ENCODE results near the gene PTPN14.
A peak's percentile ranks its signal among the peaks of the same experiment; 100 is the strongest.

The PTPN14 gene

DNA sequence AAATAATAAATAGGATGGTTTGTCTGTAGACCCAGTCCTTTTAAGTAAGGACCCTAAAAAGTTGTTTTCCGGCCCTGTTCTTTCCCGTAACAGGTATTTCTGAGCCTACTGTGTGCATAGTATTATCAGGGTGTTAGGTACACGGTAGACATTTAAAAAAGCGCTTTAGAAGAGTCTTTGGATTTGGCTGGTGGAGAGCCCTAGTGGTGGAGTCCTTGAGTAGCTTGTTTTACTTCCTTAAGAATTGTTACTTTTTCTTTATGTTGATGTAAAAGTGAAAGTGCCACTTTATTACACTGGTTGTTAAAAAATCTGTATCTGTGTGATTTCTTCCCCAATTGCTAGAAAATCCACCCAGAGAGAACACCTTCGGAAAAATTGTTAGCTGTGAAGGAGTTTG, 233.7 kb downstream of the PTPN14 start:
- Mint-ChIP-seq H3K4me1 (no peaks in the 10 kb centered on the region), H3K27me3 (no peaks in the 10 kb centered on the region), H3K27ac (no peak overlapping the region)

DNA sequence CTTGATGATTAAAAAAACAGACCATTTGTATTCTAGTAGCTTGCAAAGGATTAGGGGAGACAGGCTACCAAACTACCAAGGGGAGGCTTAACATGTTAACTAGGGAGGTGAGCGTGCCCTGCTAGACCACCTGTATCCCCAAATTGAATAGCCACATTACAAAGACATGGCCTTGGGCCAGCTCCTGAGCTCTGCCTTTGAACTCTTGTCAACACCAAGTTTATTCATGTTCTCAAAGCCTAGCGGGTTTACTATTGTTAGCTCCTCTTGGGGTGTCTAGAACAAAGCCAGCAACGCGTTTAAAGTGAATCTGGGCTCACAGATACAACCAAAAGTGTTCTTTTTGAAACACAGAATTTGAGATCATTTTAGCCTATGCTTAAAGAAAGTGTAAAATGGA, 234.1 kb downstream of the PTPN14 start:
- CTCF ChIA-PET, result interaction anchor here (1.1 to 7.2 kb wide), 4 partner anchors 9 to 103 kb away, joined by 3 to 79 read pairs (median 10); no protein-coding TSS in a partner anchor
- Mint-ChIP-seq H3K9me3 (no peaks in the 10 kb centered on the region), H3K36me3 (peaks cover 27% of the 10 kb centered on the region), H3K4me3 (no peak overlapping the region), H3K4me1 (no peaks in the 10 kb centered on the region), H3K27me3 (no peaks in the 10 kb centered on the region), H3K27ac (no peak overlapping the region)
- no peak for DNase-seq

More for the DNA sequence above, 233.7 kb downstream of the PTPN14 start:
- no peak for DNase-seq
- H3K9me3 Mint-ChIP-seq, result no peaks in the 10 kb centered on the region
- CTCF ChIA-PET, result interaction anchor here (0.9 to 7.2 kb wide), 5 partner anchors 10 to 104 kb away, joined by 3 to 79 read pairs (median 3); no protein-coding TSS in a partner anchor
- H3K36me3 Mint-ChIP-seq, result peaks cover 27% of the 10 kb centered on the region
- H3K4me3 Mint-ChIP-seq, result no peak overlapping the region

DNA sequence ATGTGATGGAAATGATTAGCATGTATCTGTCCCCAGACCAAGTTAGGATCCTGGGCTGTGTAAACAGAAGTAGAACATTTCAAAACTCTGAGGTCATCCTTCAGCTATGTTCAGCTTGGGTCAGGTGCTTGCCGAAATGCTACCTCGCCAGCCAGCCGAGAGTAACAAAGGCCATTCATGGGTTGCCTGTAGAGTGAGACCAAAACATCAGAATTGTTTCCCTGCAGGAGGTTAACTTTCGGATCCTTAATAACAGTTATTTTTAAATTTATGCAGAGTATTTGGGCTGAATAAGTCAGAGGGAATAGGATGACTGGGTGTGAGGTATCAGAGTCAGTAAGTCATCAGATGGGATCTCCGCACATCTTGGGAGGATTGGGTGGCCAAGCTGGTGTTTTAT, 234.8 kb downstream of the PTPN14 start:
- Mint-ChIP-seq H3K27ac (no peak overlapping the region), H3K9me3 (no peaks in the 10 kb centered on the region), H3K4me1 (peaks cover 6% of the 10 kb centered on the region), H3K36me3 (peaks cover 27% of the 10 kb centered on the region), H3K27me3 (no peaks in the 10 kb centered on the region), H3K4me3 (no peak overlapping the region)
- CTCF ChIA-PET, result interaction anchor here (0.6 to 7.2 kb wide), 3 partner anchors 14 to 105 kb away, joined by 4 to 79 read pairs (median 17); no protein-coding TSS in a partner anchor
- DNase-seq, result no peak

DNA sequence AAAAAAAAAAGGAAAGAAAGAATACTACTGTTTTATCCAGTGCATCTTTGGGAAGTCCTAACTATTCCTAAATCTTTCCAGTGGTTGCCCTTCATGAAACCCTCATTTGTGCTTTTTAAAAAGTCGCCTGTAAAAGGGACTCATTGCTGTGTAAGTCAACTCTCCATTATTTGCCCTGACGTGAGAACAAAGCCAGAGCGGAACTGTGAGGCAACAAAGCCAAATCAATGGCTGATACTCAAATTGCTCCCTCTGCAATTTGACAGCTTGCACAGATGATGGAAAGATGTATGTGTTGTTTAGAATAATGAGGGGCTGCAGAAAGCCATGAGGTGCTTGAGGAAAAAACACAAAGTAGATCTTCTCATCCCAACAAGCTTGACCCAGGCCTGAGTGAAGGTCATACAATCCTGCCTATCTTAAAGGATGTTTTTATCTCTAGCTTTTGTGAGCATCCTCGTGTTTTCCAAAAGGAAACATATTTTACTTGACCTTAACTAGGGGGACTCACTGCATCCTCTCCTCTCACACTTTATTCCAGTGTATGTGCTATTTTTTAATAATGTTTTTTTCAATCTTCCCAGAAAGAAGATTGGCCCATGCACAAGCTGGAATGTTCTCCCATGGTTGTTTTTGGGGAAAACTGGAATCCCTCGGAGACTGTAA, 237.1 kb downstream of the PTPN14 start:
- Mint-ChIP-seq H3K27me3 (no peaks in the 10 kb centered on the region), H3K4me3 (no peak overlapping the region), H3K27ac (no peak overlapping the region), H3K4me1 (peaks cover 24% of the 10 kb centered on the region), H3K9me3 (no peaks in the 10 kb centered on the region), H3K36me3 (peaks cover 21% of the 10 kb centered on the region)
- CTCF ChIA-PET, result interaction anchor here (1.4 to 5.6 kb wide), 3 partner anchors 14 to 53 kb away, joined by 6 to 34 read pairs (median 11); no protein-coding TSS in a partner anchor
- DNase-seq, result no peak

- CTCF ChIA-PET, result interaction anchor here (3.3 to 5.6 kb wide), 2 partner anchors 20 to 51 kb away, joined by 11 to 34 read pairs; no protein-coding TSS in a partner anchor
- peaks cover 9% of the 10 kb centered on the region for H3K36me3 Mint-ChIP-seq
- no peak overlapping the region for H3K4me3 Mint-ChIP-seq
- no peak for DNase-seq
- no peak overlapping the region for H3K27ac Mint-ChIP-seq
- H3K9me3 Mint-ChIP-seq, result no peaks in the 10 kb centered on the region
- H3K4me1 Mint-ChIP-seq, result peaks cover 26% of the 10 kb centered on the region
- no peaks in the 10 kb centered on the region for H3K27me3 Mint-ChIP-seq
Measured at GRCh38 chr1:214312530-214313051, 238.8 kb downstream of the PTPN14 start.

- Mint-ChIP-seq H3K4me3 (peak overlapping the region; percentile 53), H3K27ac (peak overlapping the region; percentile 30), H3K4me1 (peaks cover 26% of the 10 kb centered on the region), H3K9me3 (no peaks in the 10 kb centered on the region), H3K27me3 (no peaks in the 10 kb centered on the region), H3K36me3 (peaks cover 8% of the 10 kb centered on the region)
- CTCF ChIA-PET, result interaction anchor here (1.2 to 5.6 kb wide), 3 partner anchors 20 to 98 kb away, joined by 3 to 34 read pairs (median 17); no protein-coding TSS in a partner anchor
- DNase-seq, result no peak
Measured at GRCh38 chr1:214310777-214311690, 240.4 kb downstream of the PTPN14 start.

GRCh38 chr1:214310010-214310409, 241.4 kb downstream of the PTPN14 start:
- DNase-seq, result no peak
- Mint-ChIP-seq H3K4me1 (peaks cover 26% of the 10 kb centered on the region), H3K4me3 (peak overlapping the region; percentile 8), H3K9me3 (no peaks in the 10 kb centered on the region), H3K27ac (no peak overlapping the region), H3K36me3 (peaks cover 3% of the 10 kb centered on the region), H3K27me3 (no peaks in the 10 kb centered on the region)
- CTCF ChIA-PET, result no interaction called here

DNA sequence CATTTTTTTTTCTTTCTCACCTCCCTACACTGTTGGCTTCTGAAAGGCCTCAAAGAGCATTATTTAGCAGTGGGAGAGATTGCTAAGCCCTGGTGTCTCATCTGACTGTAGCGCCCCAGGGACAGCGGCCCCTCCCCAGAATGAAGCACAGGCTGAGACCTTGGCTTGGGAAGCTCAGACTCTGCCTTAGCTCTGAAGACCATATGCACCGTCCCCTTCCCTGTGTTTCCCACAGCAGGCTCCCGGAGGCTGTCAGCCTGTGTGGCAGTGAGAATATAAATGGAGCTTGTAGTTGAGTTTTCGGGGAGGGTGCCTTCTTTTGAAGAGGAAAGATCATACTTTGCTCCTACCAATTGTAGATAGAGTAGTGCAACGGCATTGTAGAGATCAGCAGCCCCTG, 245.1 kb downstream of the PTPN14 start:
- H3K4me1 Mint-ChIP-seq, result peaks cover 28% of the 10 kb centered on the region
- no peaks in the 10 kb centered on the region for H3K27me3 Mint-ChIP-seq
- H3K9me3 Mint-ChIP-seq, result no peaks in the 10 kb centered on the region
- H3K36me3 Mint-ChIP-seq, result peaks cover 3% of the 10 kb centered on the region
- CTCF ChIA-PET, result no interaction called here
- no peak overlapping the region for H3K27ac Mint-ChIP-seq
- no peak overlapping the region for H3K4me3 Mint-ChIP-seq
- no peak for DNase-seq

- Mint-ChIP-seq H3K4me3 (no peak overlapping the region), H3K4me1 (peaks cover 20% of the 10 kb centered on the region), H3K27me3 (no peaks in the 10 kb centered on the region), H3K9me3 (no peaks in the 10 kb centered on the region), H3K36me3 (peaks cover 3% of the 10 kb centered on the region), H3K27ac (no peak overlapping the region)
- CTCF ChIA-PET, result interaction anchor here (1.2 to 2.5 kb wide), 2 partner anchors 22 to 32 kb away, joined by 3 to 6 read pairs; no protein-coding TSS in a partner anchor
- DNase-seq, result no peak
Measured at GRCh38 chr1:214305164-214305751, 246.1 kb downstream of the PTPN14 start.

DNA sequence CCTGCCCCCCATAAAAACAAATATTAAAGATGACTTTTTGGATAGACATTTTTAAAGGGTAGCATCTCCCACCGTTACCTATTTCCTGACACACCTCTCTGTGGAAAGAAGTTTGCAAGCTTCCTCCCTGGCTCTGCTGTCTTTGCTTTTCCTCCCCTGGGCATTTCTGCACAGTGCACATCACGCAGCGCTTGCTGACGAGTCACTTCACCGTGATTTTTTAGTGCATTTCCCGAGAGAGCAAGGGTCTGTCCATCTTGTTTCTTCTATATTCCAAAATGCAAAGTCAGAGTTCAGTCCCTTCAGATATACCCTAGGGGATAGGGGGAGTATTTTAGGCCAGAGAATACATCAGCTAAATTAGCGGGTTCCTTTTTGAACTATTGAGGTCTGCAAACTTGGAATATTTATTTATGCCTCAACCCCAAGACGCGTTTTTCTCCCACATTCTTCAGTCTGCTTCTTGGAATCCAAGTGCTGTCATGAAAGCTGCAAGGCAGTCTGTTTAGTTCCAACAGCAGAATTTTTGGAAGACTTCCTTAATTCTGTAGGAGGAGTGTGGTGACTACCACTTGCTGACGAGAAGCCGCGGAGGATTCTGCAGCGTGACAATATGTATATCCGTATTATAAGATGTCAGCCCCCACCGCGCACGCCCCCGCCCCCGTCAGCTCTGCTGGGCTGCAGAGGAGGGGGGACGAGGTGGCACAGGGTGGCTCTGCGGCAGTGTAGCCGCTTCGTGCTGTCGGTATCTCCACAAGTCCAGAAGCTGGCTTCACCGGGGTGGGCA, 248.1 kb downstream of the PTPN14 start:
- H3K4me1 Mint-ChIP-seq, result peaks cover 9% of the 10 kb centered on the region
- no peak for DNase-seq
- CTCF ChIA-PET, result interaction anchor here (1.4 to 2.5 kb wide), 3 partner anchors 24 to 42 kb away, joined by 6 read pairs; no protein-coding TSS in a partner anchor
- H3K9me3 Mint-ChIP-seq, result no peaks in the 10 kb centered on the region
- no peaks in the 10 kb centered on the region for H3K27me3 Mint-ChIP-seq
- no peak overlapping the region for H3K4me3 Mint-ChIP-seq
- peaks cover 3% of the 10 kb centered on the region for H3K36me3 Mint-ChIP-seq
- H3K27ac Mint-ChIP-seq, result no peak overlapping the region

DNA sequence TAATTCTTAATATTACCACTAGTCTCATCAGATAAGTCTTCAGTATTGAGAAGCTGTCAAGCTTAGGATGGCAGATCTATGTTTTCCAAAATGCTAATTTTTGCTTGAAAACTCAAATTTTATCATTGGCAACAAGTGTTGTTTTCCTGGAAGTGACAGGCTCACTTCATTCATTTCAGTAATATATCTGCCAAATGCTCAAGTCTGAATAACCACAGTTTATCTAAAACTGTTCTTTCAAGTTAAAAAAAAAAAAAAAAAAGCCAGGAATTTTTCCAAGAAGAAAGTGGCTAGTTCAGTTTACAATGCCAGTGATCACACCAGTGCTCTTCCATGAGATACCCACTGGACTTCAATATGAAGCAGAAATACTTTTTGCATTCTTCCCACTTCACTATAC, 249.9 kb downstream of the PTPN14 start:
- CTCF ChIA-PET, result interaction anchor here (1.0 to 1.9 kb wide), 3 partner anchors 28 to 40 kb away, joined by 3 to 6 read pairs (median 3); no protein-coding TSS in a partner anchor
- no peak for DNase-seq
- H3K27me3 Mint-ChIP-seq, result no peaks in the 10 kb centered on the region
- no peaks in the 10 kb centered on the region for H3K9me3 Mint-ChIP-seq
- no peak overlapping the region for H3K27ac Mint-ChIP-seq
- H3K36me3 Mint-ChIP-seq, result peaks cover 9% of the 10 kb centered on the region
- no peak overlapping the region for H3K4me3 Mint-ChIP-seq
- H3K4me1 Mint-ChIP-seq, result peaks cover 9% of the 10 kb centered on the region

GRCh38 chr1:214300149-214300780, 251.1 kb downstream of the PTPN14 start:
- DNase-seq, result no peak
- Mint-ChIP-seq H3K4me1 (peaks cover 9% of the 10 kb centered on the region), H3K4me3 (no peak overlapping the region), H3K27ac (no peak overlapping the region), H3K27me3 (no peaks in the 10 kb centered on the region), H3K36me3 (peaks cover 5% of the 10 kb centered on the region), H3K9me3 (no peaks in the 10 kb centered on the region)
- CTCF ChIA-PET, result interaction anchor here (1.0 to 1.2 kb wide), 2 partner anchors 32 to 39 kb away, joined by 3 read pairs; no protein-coding TSS in a partner anchor
